ENCODE results near the gene MEIKIN.

GRCh38 chr5:131942016-131942415 is 3.4 kb downstream of the MEIKIN start:
- TF ChIP-seq CTCF (IDR thresholded peaks at IDR 0.05; ENCODE audit: low read depth, low read length, poor library complexity, severe bottlenecking) (no peak), EZH2phosphoT487 (IDR thresholded peaks at IDR 0.05; ENCODE audit: borderline replicate concordance, low read length) (no peak)
